LHCN-M2 (cell line): ENCODE measurements around the gene TOP1. TPM values are rescaled to one million over a fixed set of nuclear protein-coding genes. Genes with fewer than 3 reads are reported as not detected.
"Not testable (repeated sequence)": the region's sequence is repeated elsewhere in the genome, so short reads cannot be mapped to it uniquely, and the experiment has no call there.

Experiments used
- DNase-seq: peaks from one replicate; pipeline ENCODE4 v3.0.0-alpha.2; 2012; ENCODE audit warnings: low read depth
- total RNA-seq: library from RNA; depleted of rRNA; stranded (reverse); fragments of >200 nt; gene quantifications from 2 replicates; pipeline ENCODE4 v1.2.3, GENCODE V29; 2014

Gene TOP1
- total RNA-seq, 1 experiment from 2014 or later: 37.4 TPM

- not testable (repeated sequence) for DNase-seq
These were observed 24.7 kb upstream of the TOP1 start for GRCh38 chr20:41003936-41004294.

- peak; percentile 91 for DNase-seq
These were observed 23.9 kb upstream of the TOP1 start for GRCh38 chr20:41004531-41005360.

GRCh38 chr20:41005361-41005729 lies 23.3 kb upstream of the TOP1 start:
- peak; percentile 94 for DNase-seq

- no peak for DNase-seq
These were observed 22.3 kb upstream of the TOP1 start for GRCh38 chr20:41006126-41006935.

GRCh38 chr20:41006936-41007474 lies 21.6 kb upstream of the TOP1 start:
- DNase-seq: no peak

GRCh38 chr20:41007481-41007880 lies 21.1 kb upstream of the TOP1 start:
- no peak for DNase-seq

GRCh38 chr20:41009946-41010345 lies 18.7 kb upstream of the TOP1 start:
- DNase-seq: peak; percentile 65

- DNase-seq: no peak
These were observed 17.0 kb upstream of the TOP1 start for GRCh38 chr20:41011551-41012067.

- DNase-seq: no peak
These were observed 14.0 kb upstream of the TOP1 start for GRCh38 chr20:41014561-41015088.

GRCh38 chr20:41017448-41018042 lies 11.1 kb upstream of the TOP1 start:
- no peak for DNase-seq

GRCh38 chr20:41018153-41018552 lies 10.5 kb upstream of the TOP1 start:
- DNase-seq: no peak

GRCh38 chr20:41023549-41023948 lies 5.1 kb upstream of the TOP1 start:
- DNase-seq: no peak

- DNase-seq: no peak
These were observed 1.3 kb upstream of the TOP1 start for GRCh38 chr20:41027366-41027765.

GRCh38 chr20:41027872-41028358 lies 707 bp upstream of the TOP1 start:
- no peak for DNase-seq

- no peak for DNase-seq
These were observed 704 bp downstream of the TOP1 start for GRCh38 chr20:41029150-41029901.

- DNase-seq: no peak
These were observed 1.4 kb downstream of the TOP1 start for GRCh38 chr20:41030061-41030460.

- DNase-seq: peak; percentile 38
These were observed 2.1 kb downstream of the TOP1 start for GRCh38 chr20:41030531-41031242.

GRCh38 chr20:41031243-41031619 lies 2.6 kb downstream of the TOP1 start:
- no peak for DNase-seq

- no peak for DNase-seq
These were observed 3.6 kb downstream of the TOP1 start for GRCh38 chr20:41032271-41032670.

- DNase-seq: no peak
These were observed 5.6 kb downstream of the TOP1 start for GRCh38 chr20:41034239-41034638.
